Upper lobe of left lung (tissue), 4 donors: ENCODE results near the gene PTPRJ.

Experiments used
- EP300 ChIP-seq, 4 donors: sonication (generic); formaldehyde crosslinking; IDR thresholded peaks; one replicate each; pipeline ENCODE4 v1.5.1; 2017; ENCODE audit warnings: antibody characterized with exemption in 4 of 4, control low read depth in 2 of 4
- POLR2A ChIP-seq, 4 donors: fragments of 450-650 bp; IDR thresholded peaks; one replicate each; pipeline ENCODE4 v1.5.1; 2016 to 2017; ENCODE audit warnings: antibody characterized with exemption in 4 of 4, mild to moderate bottlenecking in 2 of 4
- TF ChIP-seq, protein P1 (sequence below), 6 experiments: fragments of 450-650 bp in 4 of 6; fragments of 200-600 bp in 2 of 6; sonication (generic) in 2 of 6; IDR thresholded peaks; one replicate each; pipeline ENCODE4 v1.5.1; 2016 to 2019; ENCODE audit warnings: antibody characterized with exemption in 6 of 6

DNA sequence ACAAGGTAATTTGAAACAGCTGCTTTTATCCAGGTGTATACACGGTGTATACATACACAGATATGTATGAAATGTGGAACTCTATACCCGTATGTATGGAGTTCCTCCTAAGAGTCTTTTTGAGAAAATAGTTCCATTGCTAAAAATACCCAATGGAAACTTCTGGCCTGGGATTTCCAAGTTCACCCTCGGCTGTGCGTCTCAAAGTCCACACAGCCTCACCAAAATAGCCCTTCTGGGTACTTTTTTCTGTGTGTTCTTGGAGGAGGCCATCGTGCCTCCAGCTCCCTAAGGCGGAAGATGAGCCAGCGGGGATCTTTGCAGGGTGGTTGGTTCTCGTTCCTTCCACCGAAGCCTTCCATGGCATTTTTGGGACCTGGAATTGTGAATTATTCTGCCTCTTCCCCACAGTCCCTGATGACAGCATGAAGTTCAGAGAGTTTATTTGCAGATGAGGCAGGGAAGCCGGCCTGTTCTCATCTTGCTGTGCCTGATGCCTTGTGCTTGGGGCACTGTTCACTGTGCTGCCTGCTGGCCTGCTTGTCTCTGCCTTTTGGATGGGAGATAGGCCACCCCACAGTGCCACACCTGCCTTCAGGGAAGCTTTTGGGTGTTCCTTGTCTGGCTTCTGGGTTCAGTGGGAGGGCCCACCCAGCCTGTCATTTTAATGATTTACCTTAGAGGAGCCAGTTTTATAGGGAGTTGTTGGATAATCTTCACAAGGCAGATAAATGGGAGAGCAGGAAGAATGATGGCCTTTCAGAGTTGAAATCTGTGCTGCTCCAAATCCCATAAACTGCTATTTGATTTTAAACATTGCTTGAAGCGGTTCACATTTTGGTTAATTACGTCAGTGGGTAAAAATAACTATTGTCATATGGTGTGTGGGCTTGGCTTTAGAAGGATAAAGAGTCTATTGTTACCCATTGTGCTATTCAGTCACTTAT, 123.5 kb downstream of the PTPRJ start:
- TF ChIP-seq POLR2A (IDR thresholded peaks at IDR 0.05) = no peak
- TF ChIP-seq, protein P1, sequence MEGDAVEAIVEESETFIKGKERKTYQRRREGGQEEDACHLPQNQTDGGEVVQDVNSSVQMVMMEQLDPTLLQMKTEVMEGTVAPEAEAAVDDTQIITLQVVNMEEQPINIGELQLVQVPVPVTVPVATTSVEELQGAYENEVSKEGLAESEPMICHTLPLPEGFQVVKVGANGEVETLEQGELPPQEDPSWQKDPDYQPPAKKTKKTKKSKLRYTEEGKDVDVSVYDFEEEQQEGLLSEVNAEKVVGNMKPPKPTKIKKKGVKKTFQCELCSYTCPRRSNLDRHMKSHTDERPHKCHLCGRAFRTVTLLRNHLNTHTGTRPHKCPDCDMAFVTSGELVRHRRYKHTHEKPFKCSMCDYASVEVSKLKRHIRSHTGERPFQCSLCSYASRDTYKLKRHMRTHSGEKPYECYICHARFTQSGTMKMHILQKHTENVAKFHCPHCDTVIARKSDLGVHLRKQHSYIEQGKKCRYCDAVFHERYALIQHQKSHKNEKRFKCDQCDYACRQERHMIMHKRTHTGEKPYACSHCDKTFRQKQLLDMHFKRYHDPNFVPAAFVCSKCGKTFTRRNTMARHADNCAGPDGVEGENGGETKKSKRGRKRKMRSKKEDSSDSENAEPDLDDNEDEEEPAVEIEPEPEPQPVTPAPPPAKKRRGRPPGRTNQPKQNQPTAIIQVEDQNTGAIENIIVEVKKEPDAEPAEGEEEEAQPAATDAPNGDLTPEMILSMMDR (IDR thresholded peaks at IDR 0.05) = no peak
- TF ChIP-seq EP300 (IDR thresholded peaks at IDR 0.05) = no peak
